NCI-H345 treated with DMSO at 0.1 percent for 48 hours (cell line): ENCODE results near the gene IL21.

Experiments used
- DNase-seq: peaks from one replicate; lab custom pipeline; 2025; ENCODE audit not compliant: unreplicated experiment; lab: John Stamatoyannopoulos, UW

The IL21 gene

DNA sequence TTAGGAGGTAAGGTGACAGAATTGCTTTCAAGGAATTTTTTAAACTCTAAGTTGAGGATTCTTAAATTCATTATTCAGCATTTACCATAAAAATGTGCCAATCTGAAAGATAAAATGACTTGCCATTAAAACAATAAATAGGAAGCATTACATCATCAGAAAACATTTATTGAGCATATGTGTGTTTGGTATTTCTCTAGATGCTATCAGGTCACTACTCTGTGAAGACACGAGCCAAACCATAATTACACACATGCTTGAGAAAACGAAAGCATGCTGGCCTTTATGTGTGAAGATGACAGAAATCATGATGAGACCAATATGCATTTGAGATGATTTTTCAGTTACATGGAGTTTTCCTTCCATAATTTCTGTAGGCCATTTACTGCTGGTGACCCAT, 12.3 kb upstream of the IL21 start:
- no peak for DNase-seq

DNA sequence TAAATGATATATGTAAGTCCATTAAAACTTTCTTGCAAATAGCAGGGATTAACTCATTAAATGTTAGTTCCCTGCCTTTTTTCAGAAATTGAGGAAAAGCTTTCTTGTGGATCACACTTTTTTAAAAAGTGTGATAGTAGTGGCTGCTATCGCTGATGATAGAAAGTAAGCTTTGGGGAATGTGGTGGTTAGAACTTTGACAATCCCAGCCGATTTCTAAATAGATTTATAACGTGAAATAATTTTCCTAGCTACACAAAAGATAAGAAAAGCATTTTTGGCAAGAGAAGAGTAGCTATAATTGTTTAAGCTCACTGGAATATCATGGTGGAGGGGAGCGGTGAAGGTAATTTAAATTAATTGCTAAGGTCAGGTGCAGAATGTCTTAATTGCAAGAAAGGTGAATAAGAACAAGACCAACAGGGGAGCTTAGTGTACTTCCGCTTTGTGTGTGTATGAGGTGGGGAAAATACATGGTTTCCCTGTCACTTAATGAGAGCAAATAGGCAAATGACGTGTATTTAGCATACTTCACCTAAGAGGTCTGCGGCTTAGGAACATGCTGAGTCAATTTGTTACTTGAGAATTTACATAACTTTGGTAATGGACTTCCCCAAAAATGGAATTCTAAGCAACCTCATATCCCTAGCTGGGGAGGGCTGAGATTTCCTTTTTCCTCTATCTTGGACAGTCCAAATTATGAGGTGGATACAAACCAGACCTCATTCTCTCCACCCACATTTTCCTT, 11.7 kb upstream of the IL21 start:
- DNase-seq, result no peak

DNA sequence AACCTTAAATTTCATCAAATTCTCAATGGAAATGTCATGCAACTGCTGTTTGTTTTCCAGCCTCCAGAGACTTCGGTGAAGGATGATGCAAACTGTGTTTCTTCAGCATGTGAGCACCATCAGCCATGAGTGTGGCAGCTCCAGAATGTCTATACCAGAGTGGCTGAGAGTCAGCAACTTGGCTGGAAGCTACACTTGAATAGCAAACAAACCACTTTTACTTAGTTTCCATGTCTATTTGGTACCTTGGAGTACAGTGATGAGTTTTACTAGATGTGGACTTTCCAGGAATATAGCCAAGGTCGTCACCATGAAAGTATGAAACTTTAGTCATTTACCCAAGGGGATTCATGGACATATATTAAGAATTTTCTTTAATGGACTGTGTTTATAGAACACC, 4.3 kb upstream of the IL21 start:
- DNase-seq, result no peak

DNA sequence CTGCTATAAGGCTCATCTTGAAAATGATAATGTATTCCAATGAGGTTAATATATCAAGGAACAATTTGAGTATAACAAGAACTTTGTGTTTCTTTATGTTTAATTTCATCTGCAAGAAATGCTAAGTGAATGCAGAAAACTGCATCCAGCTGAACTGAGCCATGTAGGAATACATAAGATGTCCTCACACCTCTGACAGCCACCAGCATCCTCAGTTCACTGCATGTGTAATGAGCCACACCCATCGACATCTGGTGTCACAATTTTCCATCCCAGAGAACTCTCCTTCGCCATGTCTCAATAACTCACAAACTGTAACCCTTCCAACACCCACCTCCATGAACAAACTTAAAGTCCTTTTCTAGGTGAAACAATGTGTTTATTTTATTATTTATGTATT, 3.3 kb upstream of the IL21 start:
- DNase-seq, result no peak

DNA sequence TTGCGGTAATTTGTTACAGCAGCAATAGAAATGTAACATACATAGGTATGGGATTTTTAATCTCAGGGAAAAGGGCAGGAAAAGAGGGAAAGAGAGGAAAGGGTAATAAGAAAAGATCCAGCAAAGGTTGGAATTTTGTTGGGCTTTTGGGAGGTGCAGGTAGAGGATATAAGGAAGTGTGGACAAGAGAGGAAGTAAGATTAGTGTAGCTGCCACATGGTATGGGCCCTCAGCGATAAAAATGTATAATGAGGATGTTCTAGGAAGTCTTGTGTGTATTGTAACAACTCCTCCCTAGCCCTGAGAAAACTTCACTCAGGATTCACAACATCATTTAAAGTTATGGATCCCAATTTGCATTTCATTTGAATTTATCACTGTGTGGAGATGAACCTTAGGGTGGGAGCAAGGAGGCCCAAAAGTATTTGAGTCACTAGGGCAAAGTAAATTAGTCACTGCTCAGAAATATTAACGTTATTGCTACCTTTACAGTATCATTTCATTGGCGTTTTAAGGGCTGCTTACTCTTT, 2.8 kb upstream of the IL21 start:
- no peak for DNase-seq

DNA sequence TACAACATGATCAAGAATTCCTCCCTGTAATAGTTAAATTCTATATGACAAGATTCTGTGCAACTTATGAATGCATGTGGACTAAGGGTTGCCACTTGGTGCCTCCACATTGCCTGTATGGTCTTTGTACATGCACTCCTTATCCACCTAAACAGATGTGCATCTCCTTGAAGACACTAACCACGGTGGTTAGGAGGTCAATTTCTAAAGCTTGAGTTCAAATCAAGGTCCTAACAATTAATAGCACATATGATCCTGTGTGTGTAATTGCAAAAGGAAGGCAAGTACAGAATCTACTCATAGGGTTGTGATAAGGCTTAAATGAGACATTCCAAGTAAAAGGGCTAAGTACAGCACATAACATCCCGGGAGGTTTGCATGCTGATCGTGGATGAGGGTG, 1.5 kb upstream of the IL21 start:
- no peak for DNase-seq

DNA sequence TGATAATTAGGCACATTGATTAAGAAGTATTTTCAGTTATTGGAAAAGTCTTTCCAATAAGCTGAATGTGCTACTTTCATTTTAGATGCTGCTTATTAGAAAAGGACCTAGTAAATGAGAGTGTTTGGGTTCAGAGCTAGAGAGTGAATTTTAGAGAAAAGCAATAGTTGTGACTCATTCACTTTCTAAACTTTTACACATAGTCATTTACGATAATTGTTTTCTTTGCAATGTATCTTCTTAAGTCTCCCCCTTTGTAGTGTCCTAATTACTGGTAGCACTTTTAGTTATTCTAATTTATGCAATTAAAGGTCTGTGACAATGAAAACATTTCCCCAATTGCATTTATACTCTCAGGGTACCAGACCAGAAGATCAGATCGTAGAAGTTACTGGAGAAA, 1.3 kb downstream of the IL21 start:
- no peak for DNase-seq

DNA sequence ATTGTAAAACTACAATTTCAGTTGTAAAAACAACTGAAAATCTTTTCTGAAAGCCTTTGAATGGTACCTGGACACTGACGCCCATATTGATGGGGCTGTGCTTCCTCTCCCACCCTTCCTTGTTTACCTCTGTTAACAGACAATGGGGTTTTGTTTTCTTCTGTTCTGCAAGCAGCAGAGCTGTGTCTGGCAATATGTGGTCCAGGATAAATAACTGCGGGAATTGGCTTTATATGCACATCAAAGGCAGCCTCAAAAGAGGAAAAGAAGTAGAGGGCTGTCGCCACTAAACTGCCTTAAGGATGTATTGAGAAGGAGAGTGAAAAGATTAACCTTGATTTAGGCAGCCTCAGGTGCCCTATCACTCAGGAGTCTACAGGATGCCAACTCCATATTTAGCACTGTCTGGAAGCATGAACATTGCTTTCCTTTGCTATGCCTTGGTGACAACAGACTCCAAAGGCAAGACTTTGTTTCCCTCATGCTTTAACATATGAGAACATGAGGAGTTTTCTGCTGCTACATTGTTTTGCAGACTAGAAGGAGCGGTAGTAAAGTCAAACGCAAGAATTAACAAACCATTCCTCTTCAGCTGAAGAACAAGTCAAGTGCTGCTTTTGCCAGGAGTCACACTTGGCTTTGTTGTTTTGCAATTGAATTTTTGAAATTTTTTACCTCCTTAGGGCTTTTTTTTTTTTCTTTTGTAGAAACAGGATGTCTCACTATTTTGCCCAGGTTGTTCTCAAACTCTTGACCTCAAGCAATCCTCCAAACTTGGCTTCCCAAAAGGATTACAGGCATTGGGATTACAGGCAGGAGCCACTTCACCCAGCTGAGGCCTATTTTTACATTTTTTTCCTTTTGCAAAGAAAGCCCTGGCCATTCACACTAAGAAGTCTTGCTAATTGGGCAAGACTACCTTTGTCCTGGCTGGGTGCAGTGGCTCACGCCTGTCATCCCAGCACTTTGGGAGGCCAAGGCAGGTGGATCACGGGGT, 3.0 kb downstream of the IL21 start:
- no peak for DNase-seq

DNA sequence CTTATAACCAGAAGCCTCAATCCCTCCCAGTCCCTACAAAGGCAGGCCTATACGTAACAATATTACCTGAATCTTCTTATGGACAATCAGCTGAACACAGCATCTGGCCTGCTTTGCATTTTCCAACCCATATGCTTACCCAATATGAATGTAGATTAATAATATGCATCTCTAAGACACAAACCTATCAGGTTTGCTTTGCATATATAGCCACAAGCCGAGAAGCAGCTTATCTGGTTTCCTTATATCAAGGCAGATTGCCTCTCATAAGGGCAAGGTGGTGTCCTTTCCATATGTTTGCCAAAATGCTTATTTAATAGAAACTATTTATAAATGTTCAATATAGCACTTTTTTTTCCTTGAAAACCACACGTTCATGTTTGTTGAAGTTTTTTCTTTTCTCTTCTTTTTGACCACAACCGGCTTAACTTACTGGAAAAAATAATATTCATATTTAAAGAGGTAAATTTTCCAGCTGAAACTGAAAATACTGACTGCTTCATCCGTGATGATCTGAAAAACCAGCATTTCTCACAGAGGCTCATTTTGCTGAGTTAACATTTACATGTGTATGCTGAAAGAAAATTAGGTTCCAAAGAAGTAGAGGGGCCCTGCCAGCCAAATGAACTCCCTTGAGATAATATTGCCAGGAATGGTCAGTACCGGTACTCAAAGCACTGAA, 3.8 kb downstream of the IL21 start:
- DNase-seq, result no peak

DNA sequence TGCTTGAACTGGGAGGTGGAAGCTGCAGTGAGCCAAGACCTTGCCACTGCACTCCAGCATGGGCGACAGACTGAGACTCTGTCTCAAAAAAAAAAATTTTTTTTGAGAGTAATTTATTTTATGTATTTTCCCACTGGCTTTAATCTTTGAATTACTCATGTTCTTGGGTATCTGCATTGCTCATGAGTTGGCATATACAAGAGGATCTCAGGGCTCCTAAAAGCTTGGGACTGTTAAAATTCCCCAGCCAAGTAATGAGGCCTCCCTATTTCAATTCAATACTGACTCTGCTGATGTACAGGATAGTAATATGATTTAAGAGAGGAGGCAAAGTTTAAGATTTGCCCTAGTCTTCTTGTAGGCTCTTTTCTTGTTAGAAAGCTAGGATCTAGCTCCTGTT, 6.2 kb downstream of the IL21 start:
- DNase-seq, result no peak

DNA sequence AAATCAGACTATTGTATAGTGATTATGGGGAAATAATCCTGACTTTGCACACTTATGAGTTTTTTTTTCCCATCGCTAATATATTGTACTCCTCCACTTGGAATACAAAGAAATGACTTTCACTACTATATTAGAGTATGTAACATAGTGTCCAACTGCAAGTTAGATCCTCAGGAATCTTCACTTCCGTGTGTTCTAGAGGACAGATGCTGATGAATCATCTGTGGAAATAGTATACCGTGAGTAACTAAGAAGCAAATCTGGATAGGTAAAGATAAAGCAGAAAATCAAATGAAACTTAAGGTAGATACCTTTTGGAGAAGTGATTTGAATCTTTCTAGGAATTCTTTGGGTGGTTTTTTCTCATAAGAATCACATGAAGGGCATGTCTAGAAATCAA, 8.3 kb downstream of the IL21 start:
- no peak for DNase-seq

DNA sequence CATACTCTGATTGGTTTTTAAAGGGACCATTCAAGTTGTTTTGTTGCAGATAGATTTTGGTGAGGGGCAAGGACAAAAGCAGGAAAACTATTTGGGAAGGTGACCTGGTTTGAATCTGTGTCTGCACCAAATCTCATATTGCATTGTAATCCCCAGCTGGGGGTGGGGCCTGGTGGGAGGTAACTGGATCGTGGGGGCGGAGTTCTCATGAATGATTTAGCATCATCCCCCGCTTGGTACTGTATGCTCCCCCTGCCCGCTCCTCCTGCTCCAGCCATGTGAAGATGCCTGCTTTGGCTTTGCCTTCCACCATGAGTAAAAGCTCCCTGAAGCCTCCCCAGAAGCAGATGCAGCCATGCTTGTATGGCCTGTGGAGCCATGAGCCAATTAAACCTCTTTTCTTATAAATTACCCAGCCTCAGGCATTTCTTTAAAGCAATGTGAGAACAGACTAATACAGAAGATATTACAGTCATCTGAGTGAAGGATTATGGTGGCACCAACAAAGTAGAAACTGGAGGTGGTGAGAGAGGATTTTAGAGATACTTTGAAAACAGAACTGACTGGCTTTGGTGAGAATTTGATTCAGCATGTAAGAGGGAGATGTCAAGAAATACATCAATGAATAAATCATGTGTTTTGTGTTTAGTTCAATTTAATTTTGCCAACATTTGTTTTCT, 14.4 kb downstream of the IL21 start:
- no peak for DNase-seq

DNA sequence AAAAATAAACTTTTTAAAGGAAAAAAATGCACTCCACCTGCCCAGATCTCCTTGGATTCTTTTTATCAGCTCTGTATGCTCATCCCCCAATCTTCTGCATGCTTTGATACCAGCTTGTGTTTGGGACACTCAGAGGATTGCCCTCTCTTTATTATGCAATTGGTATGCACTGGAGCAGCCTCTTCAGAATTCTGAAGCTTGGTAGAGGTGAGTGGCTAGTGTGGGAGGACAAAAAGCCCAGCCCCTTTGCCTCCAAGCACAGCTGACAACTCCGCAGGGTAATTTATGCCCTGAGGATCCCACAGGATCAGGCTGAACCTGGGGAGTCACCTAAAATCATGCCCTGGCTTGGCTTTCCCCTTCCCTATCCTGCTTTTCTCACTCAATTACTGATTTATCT, 16.7 kb downstream of the IL21 start:
- DNase-seq, result no peak

DNA sequence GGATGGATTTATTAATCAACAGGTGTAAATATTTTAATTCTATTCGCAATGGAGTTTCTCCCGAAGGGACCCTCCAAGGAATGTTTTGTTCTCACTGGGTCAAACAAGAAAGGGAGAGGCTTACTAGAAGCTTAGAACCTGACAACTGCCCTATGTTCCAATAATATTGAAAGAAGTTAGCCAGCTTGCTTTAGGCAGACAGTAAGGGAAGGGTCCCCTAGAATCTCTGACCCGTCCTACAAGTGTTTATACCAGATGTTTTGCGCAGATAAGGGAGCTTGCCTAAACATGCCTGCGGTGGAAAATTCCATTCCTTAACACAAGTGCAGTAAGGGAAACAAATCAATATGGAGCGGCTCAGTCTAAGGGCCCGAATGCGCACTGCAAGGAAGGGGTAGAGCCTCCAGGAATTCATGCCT, 17.7 kb downstream of the IL21 start:
- no peak for DNase-seq

DNA sequence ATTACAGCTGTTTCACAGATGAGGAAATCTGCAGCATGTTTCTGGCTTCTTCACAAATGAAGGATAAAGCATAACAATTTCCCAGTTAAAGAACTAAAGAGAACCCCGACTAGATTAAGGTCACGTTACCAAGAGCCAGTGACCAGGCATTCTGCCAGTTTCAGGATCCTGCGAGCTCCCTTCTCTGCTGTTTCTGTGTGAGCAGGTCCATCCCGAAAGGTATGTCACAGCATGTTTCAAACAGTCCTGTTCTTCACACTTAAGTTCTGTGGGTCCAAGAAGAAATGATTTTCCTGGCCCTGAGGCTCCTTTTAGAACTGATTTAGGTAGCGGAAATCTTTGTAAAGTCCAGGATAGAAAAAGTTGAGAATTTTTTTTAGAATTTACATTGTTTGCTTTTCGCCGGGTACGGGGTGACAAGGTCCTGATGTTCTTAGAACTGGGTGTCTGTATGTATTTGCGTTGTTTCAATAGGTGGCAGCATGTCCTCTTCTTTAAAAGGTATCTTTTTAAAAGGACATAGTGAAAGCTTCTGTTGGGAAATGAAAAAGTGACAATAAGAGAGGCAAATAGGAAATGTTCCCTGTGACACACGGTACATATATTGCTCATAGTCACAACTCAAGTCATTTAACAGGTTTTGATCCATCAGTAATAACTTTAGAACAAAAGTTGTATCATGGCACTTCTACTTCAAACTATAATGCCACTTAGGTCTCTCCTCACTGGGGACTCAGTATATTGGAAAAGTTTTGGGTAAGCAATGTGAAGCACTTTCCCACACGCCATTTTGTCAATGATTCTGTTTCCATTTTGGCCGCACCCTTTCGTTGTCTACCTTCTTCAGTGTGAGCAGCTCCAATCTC, 18.4 kb downstream of the IL21 start:
- no peak for DNase-seq

DNA sequence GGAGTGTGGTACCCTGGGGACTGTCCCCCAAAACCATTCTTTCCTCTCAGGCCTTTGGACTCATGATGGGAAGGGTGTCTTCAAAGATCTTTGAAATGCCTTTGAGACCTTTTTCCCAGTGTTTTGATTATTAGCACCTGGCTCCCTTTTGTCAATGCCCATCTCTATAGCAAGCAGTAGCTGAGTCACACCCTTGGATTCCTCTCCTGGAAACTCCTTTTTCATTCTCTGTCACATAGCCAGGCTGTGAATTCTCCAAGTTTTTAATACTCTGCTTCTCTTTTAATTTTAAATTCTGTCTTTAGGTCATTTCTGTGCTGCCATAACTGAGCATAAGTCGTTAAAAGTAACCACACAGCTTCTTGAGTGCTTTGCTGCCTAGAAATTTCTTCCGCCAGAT, 29.7 kb downstream of the IL21 start:
- DNase-seq, result no peak

DNA sequence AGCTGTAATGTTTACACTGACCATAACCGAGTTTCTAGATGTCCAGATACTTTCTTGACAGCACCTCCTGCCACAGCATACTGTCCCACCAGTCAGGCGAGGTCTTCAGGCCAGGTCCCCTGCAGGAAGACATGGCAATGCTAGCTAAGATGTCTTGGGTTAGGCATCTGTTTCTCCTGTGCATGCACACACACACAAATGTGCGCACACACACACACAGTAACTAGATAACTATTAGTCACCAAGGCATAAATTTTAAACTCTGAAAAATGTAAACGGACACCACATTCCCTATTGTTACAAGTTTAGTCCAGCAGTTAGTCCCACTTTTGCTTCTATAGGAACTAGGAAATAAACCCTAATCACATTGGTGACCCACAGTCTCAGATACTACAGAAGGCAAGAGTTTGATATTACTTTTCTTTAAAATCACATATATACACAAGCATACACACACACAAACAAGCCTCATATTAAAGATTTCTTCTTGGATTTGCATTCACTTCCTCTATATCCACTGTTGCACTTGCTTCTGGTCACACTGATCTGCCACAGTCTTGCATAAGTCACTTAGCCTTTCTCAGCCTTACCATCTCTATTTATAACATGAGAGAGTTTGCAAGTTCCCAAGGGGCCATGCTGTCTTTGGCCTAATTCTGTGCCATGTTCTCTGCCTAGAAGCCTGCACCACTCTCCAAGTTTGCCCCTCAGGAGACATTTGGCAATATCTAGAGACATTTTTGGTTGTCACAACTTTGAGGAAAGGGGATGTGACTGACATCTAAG, 32.2 kb downstream of the IL21 start:
- DNase-seq, result no peak

DNA sequence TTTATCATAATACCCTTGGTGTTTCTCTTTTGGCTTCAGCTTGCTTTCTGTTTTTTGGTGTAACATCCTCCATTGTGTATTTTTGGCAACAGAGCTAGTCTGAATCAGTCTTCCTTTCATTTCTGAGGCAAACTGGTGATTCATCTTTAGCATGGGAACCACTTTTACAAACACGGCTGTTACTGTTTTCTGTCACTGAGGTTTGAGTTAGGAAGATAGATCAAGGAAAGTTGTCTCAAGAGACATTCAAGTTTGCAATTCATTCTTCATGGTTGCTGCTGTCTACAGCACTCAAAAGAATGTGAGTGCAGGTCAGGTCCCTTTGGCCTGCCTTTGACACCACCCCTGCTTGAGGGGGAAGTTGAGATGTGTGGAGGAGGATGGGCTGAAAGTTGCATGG, 36.3 kb downstream of the IL21 start:
- no peak for DNase-seq

DNA sequence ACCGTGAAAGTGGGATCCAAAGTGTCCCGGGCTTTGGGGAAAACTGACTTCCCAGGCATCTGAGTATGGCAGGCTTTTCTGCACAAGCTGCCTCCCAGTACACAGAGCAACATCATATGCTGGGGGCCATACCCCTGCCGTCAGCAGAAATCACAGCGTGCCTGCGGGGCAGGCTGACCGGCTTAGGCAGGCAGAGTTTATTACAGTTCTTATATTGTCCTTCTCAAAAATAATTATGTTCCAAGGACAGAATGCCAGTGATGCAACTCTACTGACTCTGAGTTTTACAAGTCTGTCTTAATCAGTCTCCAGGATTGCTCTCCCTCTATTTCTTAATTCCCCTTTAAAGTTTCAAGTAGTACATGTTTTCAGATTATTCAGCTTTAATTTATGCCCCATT, 37.0 kb downstream of the IL21 start:
- DNase-seq, result no peak
